Stomach smooth muscle (tissue), 2 donors: ENCODE data around the gene MOSMO.
"Not testable (repeated sequence)": the region's sequence is repeated elsewhere in the genome, so short reads cannot be mapped to it uniquely, and the experiment has no call there.

Experiments
- H3K27ac ChIP-seq: one replicate; pipeline ENCODE4 v1.7.0; 2013; ENCODE audit warnings: mild to moderate bottlenecking, low read length, inconsistent platforms
- H3K27me3 ChIP-seq, 2 donors: one replicate each; pipeline ENCODE4 v1.7.0; 2013; ENCODE audit warnings: low read length in 2 of 2; ENCODE audit not compliant: insufficient read depth in 2 of 2, control insufficient read depth in 1 of 2
- H3K36me3 ChIP-seq, 2 donors: one replicate each; pipeline ENCODE4 v1.7.0; 2013; ENCODE audit warnings: low read length in 2 of 2; ENCODE audit not compliant: control insufficient read depth in 2 of 2, insufficient read depth in 2 of 2
- H3K4me1 ChIP-seq: one replicate; pipeline ENCODE4 v1.7.0; 2013; ENCODE audit warnings: low read length; ENCODE audit not compliant: control insufficient read depth, insufficient read depth
- H3K4me3 ChIP-seq, 2 donors: one replicate each; pipeline ENCODE4 v1.7.0; 2013; ENCODE audit warnings: low read length in 2 of 2
- H3K9ac ChIP-seq, 2 donors: one replicate each; pipeline ENCODE4 v1.7.0; 2013; ENCODE audit warnings: low read length in 2 of 2, mild to moderate bottlenecking in 1 of 2
- H3K9me3 ChIP-seq, 2 donors: one replicate each; pipeline ENCODE4 v1.7.0; 2013; ENCODE audit warnings: low read length in 2 of 2; ENCODE audit not compliant: control insufficient read depth in 2 of 2
- donor health status: healthy.
- donor health status: Pancreatic carcinoma.

Gene MOSMO

GRCh38 chr16:22092143-22092933 lies 84.4 kb downstream of the MOSMO start, which contains the start of gene VWA3A:
TSS of gene VWA3A (plus strand) at chr16:22092541. CDS start at chr16:22092638, 97 bp downstream.
- Histone ChIP-seq H3K4me1 (no peaks in the 10 kb centered on the region), H3K36me3 (no peaks in the 10 kb centered on the region), H3K27ac (no peak within 1 kb of the TSS), H3K27me3 (peaks cover 3 to 4% of the 10 kb centered on the region in 2 donors), H3K9ac (no peak within 1 kb of the TSS), H3K4me3 (no peak within 1 kb of the TSS), H3K9me3 (no peaks in the 10 kb centered on the region)

- no peak overlapping the region for H3K4me3 ChIP-seq
- H3K27ac ChIP-seq, result no peak overlapping the region
- no peaks in the 10 kb centered on the region for H3K9me3 ChIP-seq
- no peak overlapping the region for H3K9ac ChIP-seq
- no peaks in the 10 kb centered on the region for H3K36me3 ChIP-seq
- H3K27me3 ChIP-seq, result peaks cover 4 to 10% of the 10 kb centered on the region in 2 donors
- no peaks in the 10 kb centered on the region for H3K4me1 ChIP-seq
Observed at GRCh38 chr16:22093331-22093730, 85.4 kb downstream of the MOSMO start.

GRCh38 chr16:22093996-22094395 lies 86.1 kb downstream of the MOSMO start:
- Histone ChIP-seq H3K4me1 (no peaks in the 10 kb centered on the region), H3K9me3 (no peaks in the 10 kb centered on the region), H3K27me3 (peaks cover 4 to 11% of the 10 kb centered on the region in 2 donors), H3K9ac (no peak overlapping the region), H3K36me3 (no peaks in the 10 kb centered on the region), H3K4me3 (no peak overlapping the region), H3K27ac (no peak overlapping the region)

GRCh38 chr16:22098405-22099255 lies 90.7 kb downstream of the MOSMO start:
- H3K9ac ChIP-seq, result no peak overlapping the region
- H3K4me1 ChIP-seq, result no peaks in the 10 kb centered on the region
- H3K9me3 ChIP-seq, result no peaks in the 10 kb centered on the region
- H3K27me3 ChIP-seq, result peaks cover 4 to 11% of the 10 kb centered on the region in 2 donors
- H3K4me3 ChIP-seq, result no peak overlapping the region
- H3K27ac ChIP-seq, result no peak overlapping the region
- H3K36me3 ChIP-seq, result no peaks in the 10 kb centered on the region

GRCh38 chr16:22099256-22099975 lies 91.5 kb downstream of the MOSMO start:
- Histone ChIP-seq H3K9me3 (no peaks in the 10 kb centered on the region), H3K27ac (no peak overlapping the region), H3K4me1 (no peaks in the 10 kb centered on the region), H3K36me3 (no peaks in the 10 kb centered on the region), H3K9ac (no peak overlapping the region), H3K4me3 (no peak overlapping the region), H3K27me3 (peaks cover 4 to 11% of the 10 kb centered on the region in 2 donors)

GRCh38 chr16:22103441-22103840 lies 95.5 kb downstream of the MOSMO start:
- Histone ChIP-seq H3K9ac (no peak overlapping the region), H3K27me3 (peaks cover under 1 to 3% of the 10 kb centered on the region in 2 donors), H3K27ac (no peak overlapping the region), H3K4me1 (no peaks in the 10 kb centered on the region), H3K36me3 (no peaks in the 10 kb centered on the region), H3K4me3 (no peak overlapping the region), H3K9me3 (no peaks in the 10 kb centered on the region)

- Histone ChIP-seq H3K36me3 (no peaks in the 10 kb centered on the region), H3K9ac (no peak overlapping the region), H3K27ac (no peak overlapping the region), H3K4me1 (no peaks in the 10 kb centered on the region), H3K4me3 (no peak overlapping the region), H3K9me3 (peaks cover 0 to 2% of the 10 kb centered on the region in 2 donors), H3K27me3 (peaks cover 0 to 5% of the 10 kb centered on the region in 2 donors)
Observed at GRCh38 chr16:22109258-22109898, 101.5 kb downstream of the MOSMO start.

- H3K4me1 ChIP-seq, H3K36me3 ChIP-seq, H3K4me3 ChIP-seq, H3K9me3 ChIP-seq, H3K9ac ChIP-seq, H3K27me3 ChIP-seq, H3K27ac ChIP-seq: not testable (repeated sequence)
Observed at GRCh38 chr16:22111629-22112028, 103.7 kb downstream of the MOSMO start.

- Histone ChIP-seq H3K9ac (no peak overlapping the region), H3K4me1 (no peaks in the 10 kb centered on the region), H3K9me3 (peaks cover 0 to 2% of the 10 kb centered on the region in 2 donors), H3K4me3 (no peak overlapping the region), H3K36me3 (no peaks in the 10 kb centered on the region), H3K27ac (no peak overlapping the region), H3K27me3 (no peaks in the 10 kb centered on the region)
Observed at GRCh38 chr16:22116095-22116700, 108.3 kb downstream of the MOSMO start.

- Histone ChIP-seq H3K9me3 (no peaks in the 10 kb centered on the region), H3K27me3 (no peaks in the 10 kb centered on the region), H3K9ac (no peak overlapping the region), H3K27ac (no peak overlapping the region), H3K4me3 (no peak overlapping the region), H3K36me3 (no peaks in the 10 kb centered on the region), H3K4me1 (no peaks in the 10 kb centered on the region)
Observed at GRCh38 chr16:22117609-22118008, 109.7 kb downstream of the MOSMO start.
